Measurements from ENCODE around the gene BRSK1. TPM values are rescaled to one million over a fixed set of nuclear protein-coding genes. Genes with fewer than 3 reads are reported as not detected.

BRSK1 gene
- polyA plus RNA-seq, 1 donor = 5.8 TPM

DNA sequence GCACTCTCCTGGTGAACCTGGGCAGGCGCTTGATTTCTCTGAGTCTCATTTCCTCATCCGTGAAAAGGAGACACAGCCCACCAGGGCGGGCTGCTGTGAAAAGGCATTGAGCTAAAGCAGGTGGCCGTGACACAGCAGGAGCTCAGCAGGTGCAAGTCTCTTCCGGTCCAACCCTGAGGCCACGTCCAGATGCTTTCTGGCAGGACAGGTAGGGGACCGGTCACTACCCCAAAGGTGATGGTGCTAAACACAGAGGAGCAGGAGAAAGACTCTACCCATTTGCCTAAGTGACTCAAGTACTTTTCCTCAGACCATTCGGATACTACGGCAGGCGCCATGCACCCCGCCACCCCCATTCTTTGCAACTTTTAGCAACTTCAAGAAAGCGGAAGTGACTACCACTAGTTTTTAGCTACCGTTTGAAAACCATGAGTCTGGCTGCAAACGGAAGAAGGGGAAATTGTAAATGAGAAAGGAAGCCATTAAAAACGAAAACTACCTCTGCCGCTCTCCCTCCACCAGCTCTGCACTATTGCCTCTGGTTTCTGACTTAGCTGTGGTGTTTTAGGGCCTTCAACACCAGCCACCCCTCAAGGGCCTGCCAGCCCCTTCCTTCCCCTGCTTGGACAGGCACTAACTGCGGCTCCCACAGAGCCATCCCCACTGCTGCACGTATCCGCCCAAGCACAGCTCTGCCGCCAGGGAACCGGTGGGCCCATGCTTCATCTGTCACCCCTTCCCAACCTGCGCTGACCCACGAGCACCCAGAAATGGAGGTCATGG, 29.8 kb upstream of the BRSK1 start:
- no peak for DNase-seq

DNA sequence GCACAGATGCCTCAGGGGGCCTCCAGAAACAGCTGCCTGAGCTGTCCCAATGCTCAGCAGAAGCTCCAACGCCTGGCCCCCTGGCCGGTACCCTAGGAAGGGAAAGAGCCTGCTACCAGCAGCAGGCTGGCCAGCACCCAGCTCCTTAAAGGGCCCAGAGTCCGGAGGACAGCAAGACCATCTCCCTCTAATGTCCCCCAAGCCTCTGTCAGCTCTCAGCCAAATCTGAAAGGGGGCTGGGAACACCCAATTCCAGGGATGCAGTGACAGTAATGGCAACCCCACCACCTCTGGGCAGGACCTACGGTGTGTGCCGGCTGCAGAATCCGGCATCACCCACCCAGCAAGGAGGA, 29.2 kb upstream of the BRSK1 start:
- DNase-seq = no peak

DNA sequence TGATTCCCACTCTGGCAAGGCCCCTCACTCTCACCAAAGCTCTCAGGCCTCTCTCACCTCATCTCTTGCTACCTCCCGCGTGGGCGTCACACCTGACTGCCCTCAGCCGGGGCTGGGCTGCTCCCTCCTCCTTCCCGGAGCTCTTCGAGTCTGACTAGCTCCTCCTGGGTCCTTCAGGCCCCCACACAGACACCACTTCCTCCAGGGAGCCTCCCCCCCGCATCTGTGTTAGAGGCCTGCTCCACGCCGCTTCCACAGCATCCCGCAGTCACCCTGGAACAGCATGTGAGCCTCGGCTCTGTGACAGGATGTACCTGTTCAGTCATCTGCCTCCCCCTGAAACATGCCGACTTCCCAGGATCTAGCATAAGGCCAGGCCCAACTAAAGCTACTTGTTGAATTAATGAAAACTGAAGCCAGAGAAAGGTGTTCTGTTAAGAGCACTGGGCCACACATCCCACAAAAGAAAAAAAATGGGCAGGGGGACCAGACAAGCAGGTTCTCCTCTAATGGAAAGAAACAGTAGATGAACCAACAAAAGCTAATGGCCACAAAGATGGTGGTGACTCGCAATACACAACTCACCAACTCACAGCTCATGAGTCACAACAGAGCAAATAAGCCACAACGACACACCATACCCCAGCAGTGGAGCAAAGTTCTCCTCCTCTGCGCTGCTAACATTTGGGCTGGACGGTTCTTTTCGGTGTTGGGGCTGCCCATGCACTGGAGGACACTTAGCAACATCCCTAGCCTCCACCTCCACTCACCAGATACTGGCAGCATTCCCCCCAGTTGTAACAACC, 28.0 kb upstream of the BRSK1 start:
- DNase-seq = no peak

DNA sequence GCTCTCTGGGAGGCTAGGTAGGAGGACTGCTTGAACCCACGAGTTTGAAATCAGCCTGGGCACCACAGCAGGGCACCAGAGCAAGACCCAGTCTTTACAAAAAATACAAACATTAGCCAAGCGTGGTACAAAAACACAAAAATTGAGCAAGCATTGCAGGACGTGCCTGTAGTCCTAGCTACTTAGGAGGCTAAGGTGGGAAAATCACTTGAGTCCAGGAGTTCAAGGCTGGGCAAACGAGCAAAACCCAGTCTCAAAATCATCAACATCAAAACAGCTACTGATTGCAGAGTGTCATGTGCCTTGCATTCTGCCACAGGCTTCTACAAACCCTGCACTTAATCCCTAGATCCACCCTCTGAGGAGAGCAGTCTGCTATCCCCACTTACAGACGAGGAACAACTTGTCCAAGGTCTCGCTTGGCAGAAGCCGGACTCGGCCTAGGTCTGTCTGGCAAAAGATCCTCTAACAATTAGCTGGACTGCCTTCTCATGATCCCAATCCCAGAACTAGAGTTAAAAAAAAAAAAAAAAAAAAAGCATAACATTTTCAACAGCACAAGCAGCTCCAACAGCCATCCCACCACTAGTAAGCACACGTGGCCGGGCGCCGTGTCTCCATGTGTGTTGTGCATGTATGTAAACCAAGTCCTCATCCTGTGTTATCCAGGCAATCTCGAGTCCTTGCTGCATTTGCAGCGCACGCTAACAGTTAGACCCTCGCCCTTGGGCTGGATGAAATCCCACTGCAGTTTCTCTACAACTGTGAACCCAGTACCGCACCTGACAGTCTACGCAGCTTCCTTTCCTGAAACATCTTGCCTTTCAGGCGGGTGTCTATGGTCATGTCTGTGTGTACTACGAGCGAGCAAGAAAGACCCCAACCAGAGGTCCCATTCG, 27.0 kb upstream of the BRSK1 start:
- no peak for DNase-seq

DNA sequence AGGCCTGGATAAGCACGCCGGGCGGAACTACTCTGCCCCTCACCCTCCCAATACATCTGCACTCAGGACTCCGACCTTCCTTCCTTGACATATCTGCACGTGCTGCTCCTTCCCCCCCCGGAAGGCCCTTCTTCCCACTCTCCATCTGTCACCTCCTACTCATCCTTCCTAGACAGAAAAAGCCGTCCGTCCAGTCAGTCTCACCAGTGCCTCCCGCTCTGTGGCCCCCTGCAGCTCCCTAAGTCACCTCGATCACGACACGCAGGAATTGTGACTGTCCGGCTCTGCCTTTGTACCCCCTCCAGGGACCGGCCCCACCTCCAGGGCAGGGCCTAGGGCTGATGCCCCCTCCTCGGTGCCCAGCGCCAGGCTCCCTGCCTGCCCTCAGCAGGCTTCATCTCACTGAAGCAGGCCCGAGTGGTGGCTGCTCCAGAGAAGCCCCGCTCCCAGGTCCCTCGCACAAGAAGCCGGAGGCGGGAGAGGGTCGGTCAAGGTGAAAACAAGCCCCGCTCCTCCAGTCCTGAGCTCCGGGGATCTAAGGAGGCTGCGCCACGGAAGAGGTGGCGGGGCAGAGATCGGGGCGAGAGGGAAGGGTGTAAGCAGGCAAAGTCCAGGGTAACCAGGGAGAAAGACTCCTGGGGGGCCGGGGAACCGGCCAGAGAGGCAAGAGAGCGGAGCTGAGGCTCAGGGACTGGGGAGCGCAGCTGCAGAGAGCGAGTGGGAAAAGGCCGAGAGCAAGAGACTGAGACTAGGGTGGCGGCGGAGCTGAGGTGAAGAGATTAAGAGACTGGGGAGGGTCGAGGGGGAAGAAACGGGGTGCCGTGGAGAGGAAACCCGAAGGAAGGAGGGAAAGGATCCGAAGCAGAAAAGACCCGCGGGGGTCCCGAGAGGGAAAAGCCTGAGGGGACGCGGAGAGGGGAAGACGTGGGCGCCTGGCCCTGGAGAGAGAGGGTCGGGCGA, 26.1 kb upstream of the BRSK1 start:
- DNase-seq = no peak

DNA sequence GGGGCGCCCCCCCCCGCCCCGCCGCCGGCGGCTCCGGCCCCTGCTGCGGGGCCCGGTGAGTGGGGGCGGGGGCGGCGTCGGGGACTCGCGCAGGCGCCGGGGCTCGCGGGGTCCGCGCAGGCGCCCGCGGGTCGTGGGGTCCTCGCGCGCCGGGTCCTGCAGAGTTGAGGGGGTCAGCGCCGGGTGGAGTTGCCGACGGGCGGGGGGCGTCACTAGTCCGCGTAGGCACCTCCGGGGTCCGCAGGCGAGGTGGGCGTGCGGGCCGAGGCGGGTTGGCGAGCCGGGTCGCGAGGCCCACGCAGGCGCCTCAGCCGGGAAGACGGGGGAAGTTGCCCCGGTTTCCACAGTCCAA, 25.3 kb upstream of the BRSK1 start:
- DNase-seq = no peak

DNA sequence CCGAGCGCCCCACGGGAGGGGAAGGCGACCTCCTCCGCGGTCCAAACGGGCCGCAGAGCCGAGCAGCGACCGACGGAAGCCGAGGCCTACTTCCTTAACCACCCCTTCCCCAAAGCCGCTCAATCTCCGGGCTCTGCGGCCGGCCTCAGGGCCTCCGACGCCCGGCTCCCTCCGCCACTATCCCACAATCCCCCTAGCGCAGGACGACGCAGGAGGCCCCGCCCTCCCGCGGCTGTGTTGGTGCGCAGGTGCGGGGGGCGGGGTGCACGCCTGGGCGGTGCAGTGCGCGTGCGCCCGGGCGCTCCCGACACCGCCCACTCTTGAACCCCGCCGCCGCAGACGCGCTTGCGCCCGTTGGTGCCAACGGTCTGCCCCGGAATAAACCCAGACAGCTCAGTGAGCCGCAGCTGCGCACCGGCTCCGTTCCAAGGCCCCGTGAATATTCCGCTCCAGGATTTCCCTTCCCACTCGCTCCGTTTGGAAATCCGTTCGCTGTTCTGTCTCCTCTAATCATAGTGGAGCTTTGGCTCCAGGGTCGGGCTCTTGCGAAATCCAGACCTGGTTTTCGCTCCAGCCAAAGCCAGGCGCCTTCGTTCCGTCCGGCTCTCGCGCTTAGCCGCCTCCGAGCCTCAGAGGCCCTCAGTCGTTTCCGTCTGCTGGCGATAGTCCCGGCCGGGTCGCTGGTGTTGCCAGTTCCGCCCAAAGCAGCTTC, 24.8 kb upstream of the BRSK1 start, which contains the start of gene PPP6R1:
TSS of gene PPP6R1 (minus strand) at position 190 of the 712 bp plus-strand sequence. CDS start 11,914 bp downstream, outside the sequence.
- DNase-seq = peak; percentile 100

DNA sequence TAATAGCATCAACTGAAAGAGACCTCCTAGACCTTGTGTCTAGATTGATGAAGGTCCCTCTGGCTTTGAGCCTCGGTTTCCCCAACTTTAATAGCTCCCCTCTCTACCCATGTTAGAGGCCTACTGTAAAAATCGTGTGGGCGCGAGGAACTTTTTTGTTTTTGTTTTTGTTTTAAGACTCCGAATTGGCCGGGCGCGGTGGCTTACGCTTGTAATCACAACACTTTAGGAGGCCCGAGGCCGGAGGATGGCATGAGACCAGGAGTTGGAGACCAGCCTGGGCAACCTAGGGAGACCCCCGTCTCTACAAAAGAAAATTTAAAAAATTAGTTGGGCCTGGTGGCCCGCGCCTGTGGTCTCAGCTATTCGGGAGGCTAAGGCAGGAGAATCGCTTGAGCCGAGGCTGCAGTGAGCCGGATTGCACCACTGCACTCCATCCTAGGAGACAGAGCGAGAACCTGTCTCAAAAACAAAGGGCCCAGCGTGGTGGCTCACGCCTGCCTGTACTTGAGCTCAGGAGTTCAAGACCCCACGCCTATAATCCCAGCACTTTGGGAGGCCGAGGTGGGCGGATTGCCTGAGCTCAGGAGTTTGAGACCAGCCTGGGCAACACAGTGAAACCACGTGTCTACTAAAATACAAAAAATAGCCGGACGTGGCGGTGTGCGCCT, 24.1 kb upstream of the BRSK1 start:
- DNase-seq = no peak

DNA sequence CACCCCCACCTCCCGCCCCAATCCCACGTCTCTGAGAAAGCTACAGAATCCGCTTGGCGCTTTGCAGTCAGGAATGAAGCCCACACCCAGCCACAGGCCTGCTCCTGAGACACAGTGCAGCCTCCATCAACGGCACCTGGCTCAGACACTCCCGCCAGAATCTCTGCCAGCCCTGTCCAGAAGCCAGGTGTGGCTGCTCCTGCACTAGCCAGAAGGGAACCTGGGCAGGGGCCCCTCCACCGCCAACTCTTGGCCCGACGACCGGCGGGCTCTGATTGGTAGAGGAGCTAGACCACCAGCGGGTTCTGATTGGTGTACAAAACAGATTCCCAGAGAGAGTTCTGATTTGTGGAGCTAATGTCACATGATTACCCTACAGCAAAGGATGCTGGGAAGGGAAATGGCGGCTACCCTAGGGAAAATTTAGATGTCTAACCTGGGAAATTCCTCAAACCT, 22.1 kb upstream of the BRSK1 start:
- no peak for DNase-seq

DNA sequence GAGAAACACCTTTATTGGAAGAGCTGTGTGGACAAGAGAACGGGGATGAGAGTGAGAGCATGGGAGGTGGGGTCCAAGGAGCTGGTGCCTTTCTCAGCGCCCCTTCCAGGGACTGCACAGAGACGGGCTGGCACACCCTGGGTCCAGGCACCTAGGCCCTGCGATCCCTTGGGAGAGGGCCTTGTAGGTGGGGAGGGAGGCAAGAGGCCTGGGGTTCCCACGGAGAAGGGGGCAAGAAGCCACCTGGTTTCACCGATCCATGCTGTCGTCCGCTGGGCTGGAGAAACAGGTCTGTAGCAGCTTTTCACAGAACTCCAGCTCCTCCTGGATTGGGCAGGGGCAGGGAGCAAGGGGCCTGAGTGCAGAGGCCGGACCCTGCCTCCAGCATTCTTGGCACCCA, 21.4 kb upstream of the BRSK1 start:
- DNase-seq = no peak

DNA sequence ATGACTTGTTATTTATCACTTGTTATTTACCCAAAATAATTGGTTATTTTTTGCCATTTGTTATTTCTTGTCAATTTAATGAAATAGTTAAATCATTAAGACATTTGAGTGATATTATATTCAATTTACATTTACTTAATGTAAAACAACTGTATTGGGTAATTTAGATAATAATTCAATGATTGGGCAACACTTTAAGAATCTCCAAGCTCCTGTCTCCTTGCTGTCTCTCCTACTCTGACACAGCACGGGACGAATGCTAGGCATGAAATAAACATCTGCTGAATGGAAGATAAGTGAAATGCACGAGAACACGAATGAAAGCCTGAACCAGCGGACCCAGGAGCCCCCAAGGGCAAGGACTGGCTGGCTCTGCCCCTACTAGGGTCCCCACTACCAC, 19.3 kb upstream of the BRSK1 start:
- DNase-seq = no peak

DNA sequence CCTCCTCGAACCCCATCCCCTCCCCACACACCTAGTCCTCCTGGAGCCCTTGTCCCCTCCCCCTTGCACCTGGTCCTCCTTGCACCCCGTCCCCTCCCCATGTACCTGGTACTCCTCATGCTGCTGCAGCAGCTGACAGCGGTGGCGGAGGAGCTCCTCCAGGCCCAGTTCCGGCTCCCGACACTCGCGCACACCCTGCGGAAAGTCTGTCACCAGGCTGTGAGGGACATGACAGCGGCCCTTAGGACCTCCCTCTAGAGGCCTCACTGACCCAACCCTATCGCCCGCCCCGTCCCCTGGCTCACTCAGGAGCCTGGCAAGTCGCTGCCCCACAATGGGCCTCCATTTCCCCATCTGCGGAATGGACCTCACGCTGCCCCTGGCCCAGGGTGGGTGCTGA, 18.6 kb upstream of the BRSK1 start:
- DNase-seq = no peak

DNA sequence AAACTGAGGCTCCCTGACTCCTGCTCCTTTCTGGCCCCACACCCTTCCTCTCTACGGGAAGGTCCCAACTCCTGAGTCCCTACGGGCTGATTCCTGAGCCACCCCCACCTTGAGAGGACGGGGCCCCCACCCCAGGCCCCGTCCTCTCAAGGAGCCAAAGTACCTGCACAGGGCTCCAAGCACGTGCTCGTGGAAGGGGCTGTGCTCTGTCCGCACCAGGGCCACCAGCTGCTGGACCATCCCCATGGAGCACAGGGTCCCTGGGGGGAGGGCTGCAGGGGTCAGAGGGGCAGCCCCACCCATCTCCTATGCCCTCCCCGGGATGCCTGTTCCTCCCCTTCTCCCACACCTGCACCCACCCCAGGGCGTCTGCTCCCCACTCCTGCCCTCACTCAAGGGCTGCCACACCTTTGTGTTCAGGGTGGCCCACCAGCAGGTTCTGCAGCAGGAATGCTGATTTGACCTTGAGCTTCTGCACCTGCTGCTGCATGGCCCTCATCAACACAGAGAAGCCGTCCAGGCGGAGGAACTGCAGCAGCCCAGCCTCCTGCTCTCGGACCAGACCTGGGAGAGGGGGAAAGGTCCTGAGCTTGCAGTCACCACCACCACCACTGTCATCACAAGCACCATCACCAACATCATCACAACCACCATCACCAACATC, 17.9 kb upstream of the BRSK1 start:
- no peak for DNase-seq

DNA sequence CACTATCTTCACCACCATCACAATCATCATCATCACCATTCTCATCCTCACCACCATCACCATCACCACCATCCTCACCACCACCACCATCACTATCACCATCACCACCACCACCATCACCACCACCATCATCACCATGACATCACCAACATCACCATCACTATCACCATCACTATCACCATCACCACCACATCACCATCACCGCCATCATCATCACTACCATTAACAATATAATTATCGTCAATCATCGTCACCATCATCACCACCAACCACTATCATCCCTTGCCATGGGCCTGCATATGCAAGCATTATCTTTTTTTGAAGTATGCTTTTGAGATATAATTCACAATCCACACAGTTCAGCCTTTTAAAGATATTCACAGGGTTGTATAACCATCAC, 17.4 kb upstream of the BRSK1 start:
- no peak for DNase-seq

DNA sequence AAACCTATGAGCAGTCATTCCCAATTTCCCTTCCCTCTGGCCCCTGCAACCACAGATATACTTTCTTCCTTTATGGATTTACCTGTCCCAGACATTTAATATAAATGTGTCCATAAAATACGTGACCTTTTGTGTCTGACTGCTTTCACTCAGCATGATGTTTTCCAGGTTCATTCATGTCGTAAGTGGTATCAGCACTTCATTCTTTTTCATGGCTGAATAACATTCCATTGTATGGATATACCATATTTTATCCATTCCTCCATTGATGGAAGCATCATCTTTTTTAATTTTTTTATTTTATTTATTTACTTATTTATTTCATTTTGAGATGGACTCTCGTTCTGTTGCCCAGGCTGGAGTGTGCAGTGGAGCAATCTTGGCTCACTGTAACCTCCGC, 17.0 kb upstream of the BRSK1 start:
- no peak for DNase-seq

DNA sequence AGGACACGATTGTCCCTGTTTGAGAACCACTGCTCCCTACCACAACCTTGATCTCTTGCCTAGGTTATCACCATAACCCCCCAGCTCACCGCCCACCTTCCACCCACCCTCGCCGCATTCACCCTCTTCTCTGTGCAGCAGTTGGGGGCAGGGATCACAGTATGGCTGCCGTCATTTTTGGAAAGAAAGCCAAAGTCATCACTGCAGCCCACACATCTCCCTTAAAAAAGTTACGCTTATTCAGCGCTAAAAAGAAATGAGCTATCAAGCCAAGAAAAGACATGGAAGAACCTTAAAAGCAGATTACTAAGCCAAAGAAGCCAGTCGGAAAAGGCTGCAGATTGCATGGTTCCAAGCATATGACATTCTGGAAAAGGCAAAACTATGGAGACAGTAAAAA, 14.5 kb upstream of the BRSK1 start:
- no peak for DNase-seq

DNA sequence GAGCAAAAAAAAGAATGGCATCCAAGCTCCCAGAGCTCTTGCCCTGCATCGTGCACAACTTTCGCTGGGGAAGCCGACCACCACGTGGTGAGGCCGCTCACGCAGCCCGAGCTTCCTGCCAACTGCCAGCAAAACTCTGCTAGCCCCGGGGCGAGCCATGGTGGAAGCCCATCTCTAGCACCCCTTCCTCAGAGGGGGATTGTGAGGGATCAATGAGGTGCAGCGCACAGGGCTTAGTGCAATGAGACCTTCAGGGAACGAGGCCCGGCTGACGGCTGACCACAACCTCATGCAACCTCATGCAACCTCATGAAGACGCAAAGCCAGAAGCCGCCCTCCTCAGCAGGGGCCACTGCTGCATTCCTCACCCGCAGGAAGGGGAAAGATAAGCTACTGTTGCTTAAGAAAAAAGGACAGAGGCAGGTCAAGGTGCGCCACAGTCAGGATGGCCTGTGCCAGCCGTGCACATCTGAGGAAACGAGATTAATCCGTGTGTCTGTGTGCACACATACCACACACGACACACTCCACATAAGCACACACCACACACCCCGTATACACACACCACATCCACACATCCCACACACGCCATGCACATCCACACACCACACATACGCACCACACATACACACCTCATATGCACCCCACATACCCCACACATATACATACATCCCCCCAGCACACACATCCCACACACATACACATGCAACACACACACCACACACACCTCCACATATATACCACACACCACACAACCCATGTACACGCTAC, 13.4 kb upstream of the BRSK1 start:
- no peak for DNase-seq

DNA sequence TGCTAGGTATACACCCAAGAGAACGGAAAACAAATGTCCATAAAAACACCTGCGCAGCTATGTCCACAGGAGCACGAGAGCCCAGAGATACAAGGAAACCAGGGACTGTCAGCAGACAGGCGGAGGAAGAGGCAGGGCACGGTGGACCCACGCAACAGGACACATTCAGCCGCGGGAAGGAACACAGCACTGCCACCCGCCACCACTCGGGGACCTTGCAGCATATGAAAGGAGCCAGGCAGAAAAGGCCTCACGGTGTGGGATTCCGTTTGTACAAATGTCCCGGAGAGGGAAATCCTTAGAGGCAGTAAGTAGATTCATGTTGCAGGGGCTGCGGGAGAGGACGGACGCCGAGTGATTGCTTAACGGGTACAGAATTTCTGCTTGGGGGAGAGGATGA, 11.7 kb upstream of the BRSK1 start:
- DNase-seq = no peak

Measured in hindlimb muscle (tissue), 1 donor.